HG02884 (cell line): ENCODE data around the gene GPR39.

Experiments
- ATAC-seq: cut with Tn5 transposase; IDR thresholded peaks from one replicate; pipeline ENCODE4 v1.9.1; 2021; ENCODE audit warnings: mild to moderate bottlenecking, moderate library complexity; ENCODE audit not compliant: unreplicated experiment

GPR39 gene

DNA sequence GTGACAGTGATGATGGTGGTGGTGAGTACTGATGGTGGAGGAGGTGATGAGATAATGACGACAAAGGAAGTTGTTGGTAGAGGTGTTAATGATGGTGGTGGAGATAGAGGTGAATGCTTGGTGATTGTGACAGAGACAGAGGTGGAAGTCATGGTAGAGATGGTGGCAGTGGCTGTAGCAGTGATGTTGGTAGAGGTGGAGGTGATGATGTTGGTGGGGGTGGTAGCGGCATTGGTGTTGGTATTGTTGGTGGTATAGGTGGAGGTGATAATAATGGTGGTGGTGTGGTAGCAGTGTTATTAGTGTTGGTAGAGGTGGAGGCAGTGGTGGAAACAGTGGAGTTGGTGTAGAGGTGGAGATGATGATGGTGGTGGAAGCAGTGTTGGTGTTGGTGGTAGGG, 217.0 kb downstream of the GPR39 start:
- no peak for ATAC-seq

DNA sequence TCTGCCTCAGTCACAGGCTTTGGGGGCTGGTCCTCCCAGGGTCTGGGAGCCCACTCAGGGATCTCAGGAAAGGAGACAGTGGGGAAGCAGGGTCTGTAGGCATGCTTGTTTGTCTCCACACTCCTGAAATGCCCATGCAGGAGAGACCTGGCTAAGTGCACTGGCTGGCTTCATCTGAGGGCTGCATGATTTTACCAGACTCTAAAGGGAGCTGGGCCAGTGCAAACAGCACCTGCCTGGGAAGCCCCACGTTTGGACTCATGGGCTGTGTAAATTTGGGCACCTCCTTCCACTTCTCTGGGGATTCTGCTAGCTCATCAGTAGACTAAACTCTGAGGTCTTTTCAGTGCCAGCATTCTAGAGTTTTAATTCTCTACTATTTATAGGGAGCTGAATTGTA, 219.7 kb downstream of the GPR39 start:
- ATAC-seq: no peak

DNA sequence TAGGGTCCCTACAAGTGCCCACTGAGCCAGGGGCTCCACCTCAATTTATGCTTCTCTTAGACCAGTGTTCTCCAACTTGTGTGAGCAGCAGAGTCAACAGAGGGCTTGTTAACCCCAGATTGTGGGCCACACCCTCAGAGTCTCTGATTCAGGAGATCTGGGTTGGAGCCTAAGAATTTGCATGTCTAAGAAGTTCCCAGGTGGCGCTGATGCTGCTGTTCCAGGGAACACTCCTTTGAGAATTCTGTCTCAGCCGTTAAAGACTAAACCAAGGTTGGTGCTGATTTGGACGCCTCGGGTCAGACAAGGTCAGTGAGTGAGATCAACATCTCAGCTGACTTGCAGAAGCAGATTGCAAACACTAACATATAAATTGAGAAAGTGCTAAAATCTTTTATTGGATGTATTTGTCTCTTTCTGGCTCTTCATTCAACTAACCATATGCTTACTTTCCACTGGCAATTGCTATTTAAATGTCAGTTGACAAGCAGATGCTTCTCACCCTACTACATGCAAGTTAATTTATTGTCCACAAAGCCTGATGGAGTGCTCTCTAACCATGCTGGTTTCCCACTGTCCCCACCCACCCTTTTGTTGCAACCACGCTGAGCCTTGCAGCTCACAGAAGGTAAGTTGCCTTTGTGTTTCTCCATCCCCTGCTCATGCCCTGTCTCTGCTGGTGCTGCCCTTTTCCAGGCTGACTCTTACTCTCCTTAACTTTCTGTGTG, 221.9 kb downstream of the GPR39 start:
- no peak for ATAC-seq

DNA sequence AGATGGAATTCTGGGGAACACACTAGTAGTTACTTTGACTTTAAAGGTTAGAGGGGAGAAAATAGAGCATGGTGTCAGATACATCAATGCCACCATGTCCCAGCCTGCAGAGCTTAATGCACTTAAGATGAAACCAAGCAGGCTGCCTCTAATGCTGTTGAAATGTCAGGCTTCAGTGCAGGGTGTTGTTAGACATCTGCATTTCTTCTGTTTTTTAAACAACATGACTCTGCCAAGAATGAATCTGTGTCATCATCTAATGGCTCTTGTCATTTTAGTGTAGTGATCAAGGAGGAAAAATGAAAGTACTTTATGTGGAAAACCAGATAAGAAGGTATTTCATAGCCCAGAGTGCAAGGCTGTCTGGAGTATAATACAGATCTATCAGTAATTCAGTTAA, 223.5 kb downstream of the GPR39 start:
- ATAC-seq: no peak

DNA sequence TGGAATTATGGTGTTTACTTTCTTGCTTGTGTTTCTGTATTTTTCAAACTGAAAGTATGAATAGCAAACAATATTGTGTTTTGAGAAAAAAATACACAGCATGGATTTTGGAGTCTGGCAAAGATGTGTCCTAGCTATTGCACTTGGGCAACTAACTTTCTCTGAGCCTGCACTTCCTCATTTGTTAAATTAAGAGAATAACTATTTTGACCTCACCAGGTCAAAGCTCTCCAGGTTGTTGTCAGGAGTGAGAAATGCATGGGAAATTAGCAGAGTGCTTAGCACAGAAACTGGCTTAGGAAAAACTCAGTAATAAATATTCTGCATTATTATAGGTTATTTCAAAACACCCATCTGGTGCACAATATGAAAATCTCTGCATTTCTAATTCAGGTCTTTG, 225.2 kb downstream of the GPR39 start:
- no peak for ATAC-seq

- no peak for ATAC-seq
These were observed 225.8 kb downstream of the GPR39 start for GRCh38 chr2:132642415-132642814.

DNA sequence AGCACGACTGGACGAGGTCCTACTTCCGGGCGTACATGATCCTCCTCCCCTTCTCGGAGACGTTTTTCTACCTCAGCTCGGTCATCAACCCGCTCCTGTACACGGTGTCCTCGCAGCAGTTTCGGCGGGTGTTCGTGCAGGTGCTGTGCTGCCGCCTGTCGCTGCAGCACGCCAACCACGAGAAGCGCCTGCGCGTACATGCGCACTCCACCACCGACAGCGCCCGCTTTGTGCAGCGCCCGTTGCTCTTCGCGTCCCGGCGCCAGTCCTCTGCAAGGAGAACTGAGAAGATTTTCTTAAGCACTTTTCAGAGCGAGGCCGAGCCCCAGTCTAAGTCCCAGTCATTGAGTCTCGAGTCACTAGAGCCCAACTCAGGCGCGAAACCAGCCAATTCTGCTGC, 228.6 kb downstream of the GPR39 start:
- no peak for ATAC-seq

DNA sequence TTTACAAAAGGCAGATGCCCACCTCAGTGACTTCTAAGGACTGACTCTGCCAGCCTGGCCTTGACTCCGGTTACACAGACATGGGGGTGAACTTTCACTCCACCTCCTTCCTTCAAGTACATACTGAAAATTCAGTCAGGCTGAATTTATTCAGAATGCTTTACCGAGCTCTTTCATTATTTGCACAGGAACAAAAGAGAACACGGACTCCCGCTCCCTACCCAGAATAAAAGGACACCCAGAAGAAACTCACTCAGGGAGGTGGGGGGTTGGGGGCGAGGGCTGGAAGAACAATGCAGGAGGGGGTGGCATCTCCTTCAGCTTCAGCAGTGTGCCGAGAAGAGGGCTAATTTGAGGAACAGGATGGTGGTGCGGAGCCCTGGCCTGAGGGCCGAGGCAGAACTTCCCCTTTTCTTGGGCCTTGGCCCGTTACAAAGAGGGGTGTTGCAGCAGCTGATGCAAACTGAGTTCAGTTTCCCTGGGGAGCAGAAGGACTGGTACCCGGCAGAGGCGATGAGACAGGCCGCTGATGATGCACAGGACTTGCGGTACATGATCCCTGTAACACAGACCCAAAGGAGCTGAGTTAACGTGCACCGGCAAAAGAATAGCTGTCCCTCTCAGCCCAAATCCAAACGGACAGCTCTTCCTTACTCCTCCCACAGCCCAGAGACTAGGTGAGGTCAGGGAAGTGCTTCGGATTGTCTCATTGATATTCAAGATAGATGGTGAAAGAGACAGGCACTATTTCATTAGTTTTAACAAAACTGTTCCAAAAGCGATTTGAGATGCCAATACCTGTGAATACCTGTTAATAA, 229.3 kb downstream of the GPR39 start:
- no peak for ATAC-seq

DNA sequence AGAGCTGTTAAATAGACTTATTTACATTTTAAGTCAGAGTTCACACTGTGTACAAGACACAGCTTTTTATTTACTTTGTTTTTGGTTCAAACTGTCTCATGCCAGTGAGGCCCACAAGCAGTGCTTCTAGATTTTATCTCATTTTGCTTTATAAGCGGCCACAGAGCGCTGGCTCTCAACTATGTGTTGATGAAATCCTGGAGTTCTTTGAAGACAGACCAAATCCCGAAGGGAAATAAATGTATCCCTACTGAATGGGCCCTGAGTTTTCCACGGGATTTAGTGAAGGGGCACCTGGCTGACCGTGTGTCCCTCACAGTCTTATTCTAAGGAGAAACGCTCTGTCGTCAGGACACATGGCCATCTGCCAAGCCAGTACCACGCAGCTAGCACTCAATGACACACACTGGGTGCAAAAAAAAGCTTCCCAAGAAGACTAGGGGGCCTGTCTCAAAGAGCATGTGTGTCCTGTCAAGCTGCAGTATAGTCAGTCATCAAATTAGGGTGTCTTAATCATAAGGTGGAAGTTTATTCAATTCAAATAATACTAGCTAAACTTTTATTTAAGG, 230.0 kb downstream of the GPR39 start:
- ATAC-seq: no peak

DNA sequence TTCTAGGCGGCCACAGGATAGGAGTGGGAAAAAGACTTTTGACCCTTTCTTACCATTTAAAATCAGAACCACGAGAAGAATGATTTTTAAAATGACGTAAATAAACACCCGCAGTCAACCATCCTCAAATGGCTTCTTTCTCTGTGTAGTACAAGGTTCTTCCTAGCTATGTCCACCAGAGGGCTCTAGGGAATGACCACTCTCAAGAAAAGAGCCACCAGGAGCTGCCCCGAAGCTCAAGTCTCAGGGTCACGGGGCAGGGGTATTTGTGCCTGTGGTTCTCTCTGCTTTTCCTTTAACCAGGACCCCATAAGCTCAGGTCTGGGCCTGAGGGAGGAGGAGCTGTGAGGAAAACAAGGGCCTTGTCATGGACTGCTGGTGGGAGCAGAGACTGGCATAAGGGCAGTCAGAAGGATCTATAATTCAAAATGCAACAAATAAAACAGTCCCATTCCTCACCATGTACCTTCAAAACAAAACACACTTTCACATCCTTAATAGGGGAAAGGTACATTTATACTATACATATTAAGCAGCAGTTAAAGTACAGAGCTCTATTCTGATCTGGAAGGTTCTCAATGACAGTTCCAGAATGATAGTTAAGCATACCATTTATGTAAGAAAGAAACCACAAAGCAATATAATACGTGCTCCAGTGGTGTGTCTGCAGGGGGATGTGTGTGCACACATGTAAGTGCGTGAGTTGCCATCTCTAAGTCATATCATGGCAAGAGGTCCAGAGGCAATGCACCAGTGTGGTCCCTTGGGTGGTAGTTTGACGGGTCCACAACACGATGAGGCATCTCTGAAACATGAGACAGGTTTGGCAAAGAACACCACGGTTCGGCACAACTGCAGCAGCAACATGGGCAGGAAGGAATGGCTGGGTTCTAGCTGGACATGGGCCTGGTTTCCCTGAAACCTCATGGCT, 234.8 kb downstream of the GPR39 start:
- no peak for ATAC-seq

DNA sequence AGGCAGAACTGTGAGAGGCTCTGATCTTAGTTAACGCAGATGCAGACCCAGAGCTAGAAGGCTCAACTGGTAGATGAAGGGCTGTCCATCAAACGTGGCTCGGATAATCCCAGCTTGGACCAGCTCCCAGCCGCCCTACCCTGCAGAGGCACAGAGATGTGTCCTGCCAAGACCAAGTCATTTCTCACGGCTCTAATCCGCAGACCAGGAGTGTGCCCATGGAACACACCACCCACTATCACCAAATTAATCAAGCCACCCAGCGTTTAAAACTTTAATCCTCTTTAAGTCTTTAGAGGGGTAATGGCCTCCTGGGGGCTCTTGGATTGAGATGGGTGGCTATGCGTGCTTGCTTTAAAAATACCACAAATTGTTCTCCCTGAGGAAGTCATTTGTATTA, 235.9 kb downstream of the GPR39 start:
- no peak for ATAC-seq

DNA sequence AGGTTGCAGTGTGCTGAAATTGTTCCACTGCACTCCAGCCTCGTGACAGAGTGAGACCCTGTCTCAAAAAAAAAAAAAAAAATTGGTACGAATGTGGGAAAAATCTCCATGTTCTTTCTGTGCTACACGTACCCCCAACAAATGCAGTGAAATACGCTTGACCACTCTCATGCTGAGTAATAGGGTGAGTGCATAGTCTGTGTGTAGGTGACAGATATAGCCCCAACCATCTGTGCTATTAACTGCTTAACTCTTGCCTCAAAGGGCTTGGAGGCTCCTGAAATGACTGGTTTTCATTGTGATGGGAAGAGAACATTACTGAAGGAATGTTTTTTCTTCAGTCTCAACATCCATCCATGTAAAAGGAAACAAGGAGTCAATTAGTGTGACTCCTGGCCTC, 237.7 kb downstream of the GPR39 start:
- ATAC-seq: no peak

- ATAC-seq: no peak
These were observed 238.4 kb downstream of the GPR39 start for GRCh38 chr2:132654968-132655367.

- no peak for ATAC-seq
These were observed 239.8 kb downstream of the GPR39 start for GRCh38 chr2:132656266-132656975.

GRCh38 chr2:132659331-132659730, 242.7 kb downstream of the GPR39 start:
- no peak for ATAC-seq

DNA sequence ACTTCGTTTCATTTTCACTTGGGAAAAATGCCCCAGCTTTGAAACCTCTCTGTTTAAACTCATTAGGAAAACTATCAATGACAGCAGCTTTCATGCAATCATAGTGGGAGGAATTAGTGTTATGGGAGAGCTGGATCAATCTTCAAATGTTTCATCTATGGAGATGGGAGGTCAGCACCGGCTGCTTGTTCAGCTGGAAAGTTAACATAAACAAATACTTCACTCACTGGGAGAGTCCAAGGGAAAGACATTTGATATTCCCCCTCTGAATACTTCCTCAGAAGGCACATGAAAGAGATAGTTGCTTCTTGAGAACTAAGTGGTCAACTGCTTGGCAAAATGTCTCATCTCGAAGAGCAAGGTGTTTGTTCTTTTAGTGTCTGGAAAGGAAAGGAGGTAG, 246.1 kb downstream of the GPR39 start:
- ATAC-seq: no peak

DNA sequence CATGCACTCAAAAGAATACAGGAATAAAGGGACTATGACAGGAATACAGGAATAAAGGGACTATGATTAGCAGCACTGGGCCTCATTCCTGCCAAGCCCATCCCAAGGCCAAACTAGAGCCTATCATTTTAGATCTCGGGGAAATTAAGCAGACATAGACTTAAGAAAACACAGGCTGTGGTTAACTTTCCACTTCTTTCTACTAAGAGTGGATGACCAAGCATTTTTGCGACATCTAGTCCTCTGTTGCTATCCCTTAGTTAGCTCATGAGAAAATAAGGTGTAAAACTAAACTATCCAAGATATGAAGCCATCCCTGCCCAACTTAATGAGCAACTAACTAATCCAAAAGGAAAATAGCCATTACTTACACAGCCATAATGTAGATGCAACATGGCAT, 247.5 kb downstream of the GPR39 start:
- ATAC-seq: no peak

DNA sequence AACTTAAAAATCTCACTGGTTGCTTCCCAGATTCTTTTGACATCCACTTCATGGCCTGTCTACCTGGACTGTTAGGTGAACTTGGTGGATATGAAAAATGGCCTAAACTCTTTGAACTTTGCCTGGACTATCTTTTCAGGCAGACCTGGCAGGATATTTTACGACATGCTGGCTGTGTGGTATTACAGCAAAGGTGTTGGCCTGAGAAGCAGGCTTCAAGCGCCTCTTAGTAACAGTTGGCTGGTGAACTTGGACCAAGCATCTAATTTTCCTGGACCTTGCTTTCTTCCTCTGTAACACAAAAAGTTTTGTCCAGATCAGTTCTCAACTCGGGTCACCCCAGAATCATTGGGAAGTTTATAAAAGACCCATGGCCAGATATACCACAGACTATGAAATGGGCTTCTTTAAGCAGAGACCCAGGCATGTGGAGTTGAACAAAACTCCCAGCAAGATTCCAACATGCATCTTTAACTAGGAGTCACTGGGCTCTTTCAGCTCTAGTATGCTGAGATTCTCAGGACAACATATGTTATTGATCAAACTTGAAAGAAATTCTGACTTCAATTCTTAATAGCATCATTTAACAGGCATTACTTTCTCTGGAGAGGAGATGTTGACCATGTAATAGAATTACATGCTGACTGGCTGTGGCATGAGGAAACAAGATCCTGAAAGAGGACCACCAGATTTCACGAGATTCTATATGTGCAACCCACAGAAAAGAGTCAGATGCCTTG, 249.0 kb downstream of the GPR39 start:
- no peak for ATAC-seq

DNA sequence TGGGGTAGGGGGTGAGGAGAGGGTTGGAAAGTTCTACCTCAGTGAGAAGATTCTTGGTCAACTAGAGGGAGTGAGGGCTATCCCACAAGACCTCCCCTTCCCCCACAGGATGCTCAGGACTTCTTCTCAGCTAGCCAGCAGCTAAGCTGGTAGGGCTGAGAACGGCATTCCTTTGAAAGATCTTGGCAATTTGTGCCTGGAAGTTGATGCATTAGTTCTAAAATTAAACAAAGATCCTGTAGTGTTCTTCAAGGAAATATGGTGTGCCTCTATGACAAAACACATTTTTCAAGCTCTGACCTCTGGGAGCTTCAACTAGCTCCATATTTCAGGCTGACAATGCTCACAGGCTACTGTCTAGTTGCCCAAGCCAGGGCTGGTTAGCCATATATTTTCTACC, 251.1 kb downstream of the GPR39 start:
- no peak for ATAC-seq
